Mammary epithelial cell (primary cell): ENCODE results near the gene BCL7B.

ENCODE experiments used
- EZH2 ChIP-seq: IDR thresholded peaks from 2 replicates; pipeline ENCODE4 v1.6.1; 2012; ENCODE audit warnings: low read length, inconsistent platforms, borderline replicate concordance
- TF ChIP-seq, protein P1 (sequence below), 2 donors: IDR thresholded peaks in 1 of 2; conservative IDR thresholded peaks in 1 of 2; 2 replicates each; pipeline ENCODE4 v1.5.1; 2011 to 2012; ENCODE audit warnings: inconsistent platforms in 2 of 2, low read length in 2 of 2, mild to moderate bottlenecking in 2 of 2, control low read depth in 1 of 2, low read depth in 1 of 2; ENCODE audit not compliant: insufficient read depth in 1 of 2; ENCODE audit errors: extremely low read depth in 1 of 2

DNA sequence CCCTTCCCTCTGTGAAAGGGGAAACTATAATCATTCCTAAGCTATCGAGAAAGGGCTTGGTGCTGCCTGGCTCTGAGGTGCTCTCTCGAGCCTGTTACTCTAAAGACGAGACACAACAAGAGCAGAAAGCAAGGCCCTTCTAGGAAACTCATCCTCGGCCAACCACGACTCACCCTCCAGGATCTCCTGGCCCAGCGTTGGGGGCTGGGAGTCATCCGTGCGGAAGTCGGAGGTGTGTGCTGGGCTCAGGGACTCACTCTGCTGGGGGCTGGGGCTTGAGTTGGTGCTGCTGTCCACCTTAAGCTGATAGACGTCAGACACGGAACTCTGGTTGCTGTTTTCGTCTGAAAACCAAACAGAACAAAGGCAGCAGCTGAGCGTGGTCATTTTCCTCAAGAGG lies 17.8 kb downstream of the BCL7B start:
- TF ChIP-seq, protein P1, sequence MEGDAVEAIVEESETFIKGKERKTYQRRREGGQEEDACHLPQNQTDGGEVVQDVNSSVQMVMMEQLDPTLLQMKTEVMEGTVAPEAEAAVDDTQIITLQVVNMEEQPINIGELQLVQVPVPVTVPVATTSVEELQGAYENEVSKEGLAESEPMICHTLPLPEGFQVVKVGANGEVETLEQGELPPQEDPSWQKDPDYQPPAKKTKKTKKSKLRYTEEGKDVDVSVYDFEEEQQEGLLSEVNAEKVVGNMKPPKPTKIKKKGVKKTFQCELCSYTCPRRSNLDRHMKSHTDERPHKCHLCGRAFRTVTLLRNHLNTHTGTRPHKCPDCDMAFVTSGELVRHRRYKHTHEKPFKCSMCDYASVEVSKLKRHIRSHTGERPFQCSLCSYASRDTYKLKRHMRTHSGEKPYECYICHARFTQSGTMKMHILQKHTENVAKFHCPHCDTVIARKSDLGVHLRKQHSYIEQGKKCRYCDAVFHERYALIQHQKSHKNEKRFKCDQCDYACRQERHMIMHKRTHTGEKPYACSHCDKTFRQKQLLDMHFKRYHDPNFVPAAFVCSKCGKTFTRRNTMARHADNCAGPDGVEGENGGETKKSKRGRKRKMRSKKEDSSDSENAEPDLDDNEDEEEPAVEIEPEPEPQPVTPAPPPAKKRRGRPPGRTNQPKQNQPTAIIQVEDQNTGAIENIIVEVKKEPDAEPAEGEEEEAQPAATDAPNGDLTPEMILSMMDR (conservative IDR thresholded peaks at IDR 0.05 in 1 of 2, IDR thresholded peaks at IDR 0.05 in 1 of 2; ENCODE audit: extremely low read depth in 1 of 2, insufficient read depth in 1 of 2, low read depth in 1 of 2, low read length in 2 of 2), result no peak
- no peak for TF ChIP-seq EZH2
